Sigmoid colon (tissue), 4 donors: ENCODE data around the gene TRUB2.

Experiments used
- CTCF ChIP-seq, 4 experiments: fragments of 450-650 bp in 3 of 4; fragments of 200-600 bp in 1 of 4; IDR thresholded peaks; one replicate each; pipeline ENCODE4 v1.5.1; 2016 to 2019; ENCODE audit warnings: antibody characterized with exemption in 4 of 4, mild to moderate bottlenecking in 3 of 4, moderate library complexity in 2 of 4
- EP300 ChIP-seq, 4 donors: sonication (generic); formaldehyde crosslinking; IDR thresholded peaks; one replicate each; pipeline ENCODE4 v1.6.1; 2017; ENCODE audit warnings: antibody characterized with exemption in 4 of 4
- POLR2A ChIP-seq, 2 donors: fragments of 450-650 bp; IDR thresholded peaks; one replicate each; pipeline ENCODE4 v1.6.1; 2016; ENCODE audit warnings: antibody characterized with exemption in 2 of 2, mild to moderate bottlenecking in 2 of 2, moderate library complexity in 2 of 2
- POLR2AphosphoS5 ChIP-seq, 4 donors: sonication (generic); formaldehyde crosslinking; IDR thresholded peaks; one replicate each; pipeline ENCODE4 v1.6.1; 2017; ENCODE audit warnings: antibody characterized with exemption in 4 of 4

- no peak for TF ChIP-seq EP300 (IDR thresholded peaks at IDR 0.05)
- no peak for TF ChIP-seq CTCF (IDR thresholded peaks at IDR 0.05)
- TF ChIP-seq POLR2A (IDR thresholded peaks at IDR 0.05), result peak; percentile 91 to 95
- peak; percentile 82 to 93 (median 88) for TF ChIP-seq POLR2AphosphoS5 (IDR thresholded peaks at IDR 0.05)
Observed at GRCh38 chr9:128370752-128371629, 48.7 kb upstream of the TRUB2 start, which contains the start of gene URM1.
